Endothelial cell of umbilical vein (primary cell): ENCODE measurements around the gene COL9A1. TPM values are rescaled to one million over a fixed set of nuclear protein-coding genes. Genes with fewer than 3 reads are reported as not detected.

Experiments used
- BruUV-seq: library from RNA; stranded (reverse); fragments of 400-500 nt; replicated peaks from 2 replicates; lab custom pipeline; 2021; lab: Mats Ljungman, UMichigan
- CTCF ChIA-PET: fragments of 300-600, 350-600 bp; sonication (Branson Sonifier 250); formaldehyde crosslinking; loops from one replicate; lab custom pipeline; 2021; ENCODE audit warnings: antibody characterized with exemption, inconsistent platforms; lab: Charles Lee
- POLR2A ChIA-PET: fragments of 300-600, 350-600 bp; sonication (Branson Sonifier 250); formaldehyde crosslinking; loops from one replicate; lab custom pipeline; 2021; ENCODE audit warnings: antibody characterized with exemption, inconsistent platforms; lab: Charles Lee
- DNase-seq: peaks from one replicate; pipeline ENCODE4 v3.0.0-alpha.2; 2011; ENCODE audit warnings: low read depth, low spot score
- FAIRE-seq: peaks from 2 replicates; lab custom pipeline; 2011; peaks lifted over from hg19 to GRCh38; lab: Jason Lieb, UNC
- H2AFZ ChIP-seq: 2 replicates; pipeline ENCODE4 v1.6.0; 2012; ENCODE audit warnings: low read depth, low read length, control low read depth, inconsistent platforms
- H3K27ac ChIP-seq: 2 replicates; pipeline ENCODE4 v1.5.1; 2011; ENCODE audit warnings: low read depth, mild to moderate bottlenecking, control low read depth, low read length, moderate library complexity; ENCODE audit not compliant: insufficient read depth
- H3K27me3 ChIP-seq, 2 experiments: 2 replicates each; pipeline versions ENCODE4 v1.6.0 to v1.6.1; 2011; ENCODE audit warnings: low read length in 2 of 2, mixed read lengths in 1 of 2; ENCODE audit not compliant: control insufficient read depth in 2 of 2, insufficient read depth in 2 of 2
- H3K36me3 ChIP-seq, 2 experiments: 2 replicates in 1 of 2; 3 replicates in 1 of 2; pipeline ENCODE4 v1.5.1; 2011; ENCODE audit warnings: low read length in 2 of 2, mild to moderate bottlenecking in 1 of 2, moderate library complexity in 1 of 2; ENCODE audit not compliant: control insufficient read depth in 2 of 2, insufficient read depth in 2 of 2; ENCODE audit errors: extremely low read depth in 1 of 2
- H3K4me1 ChIP-seq: 3 replicates; pipeline ENCODE4 v1.5.1; 2011; ENCODE audit warnings: mild to moderate bottlenecking, low read length; ENCODE audit not compliant: control insufficient read depth, insufficient read depth; ENCODE audit errors: extremely low read depth
- H3K4me2 ChIP-seq: 2 replicates; pipeline ENCODE4 v1.6.1; 2011; ENCODE audit warnings: low read length, control low read depth, mixed read lengths; ENCODE audit not compliant: insufficient read depth
- H3K4me3 ChIP-seq, 3 experiments: fragments of 200-600 bp in 1 of 3; sonication (generic), shearing (Covaris generic) in 1 of 3; replicated peaks in 1 of 3; 2 replicates each; pipeline ENCODE4 v1.5.1; 2011 to 2016; ENCODE audit warnings: control low read depth in 3 of 3, low read length in 3 of 3, mild to moderate bottlenecking in 2 of 3, inconsistent platforms in 1 of 3, low read depth in 1 of 3, moderate library complexity in 1 of 3; ENCODE audit not compliant: insufficient read depth in 1 of 3
- H3K79me2 ChIP-seq: 2 replicates; pipeline ENCODE4 v1.6.0; 2012; ENCODE audit warnings: low read length, inconsistent platforms; ENCODE audit not compliant: control insufficient read depth, insufficient read depth
- H3K9ac ChIP-seq: replicated peaks from 2 replicates; pipeline ENCODE3; 2011; ENCODE audit warnings: low read length, control low read depth; ENCODE audit not compliant: insufficient read depth; ENCODE audit errors: extremely low read depth
- H3K9me1 ChIP-seq: replicated peaks from 3 replicates; pipeline ENCODE4 v1.6.0; 2011; ENCODE audit warnings: mild to moderate bottlenecking, low read length; ENCODE audit not compliant: control insufficient read depth, insufficient read depth; ENCODE audit errors: extremely low read depth
- H3K9me3 ChIP-seq: replicated peaks from 2 replicates; pipeline ENCODE4 v1.5.1; 2012; ENCODE audit warnings: low read length, inconsistent platforms; ENCODE audit not compliant: control insufficient read depth, insufficient read depth
- H4K20me1 ChIP-seq: replicated peaks from 2 replicates; pipeline ENCODE3; 2011; ENCODE audit warnings: mild to moderate bottlenecking, low read length; ENCODE audit not compliant: control insufficient read depth, insufficient read depth; ENCODE audit errors: extremely low read depth
- CTCF ChIP-seq, 2 donors: IDR thresholded peaks; 1 replicate in 1 of 2; 2 replicates in 1 of 2; pipeline ENCODE4 v1.5.1; 2011; ENCODE audit warnings: low read length in 2 of 2, mild to moderate bottlenecking in 2 of 2, moderate library complexity in 2 of 2, control low read depth in 1 of 2, inconsistent platforms in 1 of 2, low read depth in 1 of 2; ENCODE audit not compliant: insufficient read depth in 1 of 2; ENCODE audit errors: extremely low read depth in 1 of 2
- EZH2 ChIP-seq: IDR thresholded peaks from 2 replicates; pipeline ENCODE4 v1.6.1; 2012; ENCODE audit warnings: borderline replicate concordance, low read depth, mild to moderate bottlenecking, moderate library complexity, low read length, inconsistent platforms; ENCODE audit not compliant: severe bottlenecking
- FOS ChIP-seq: IDR thresholded peaks from 2 replicates; pipeline ENCODE4 v1.6.1; 2011; ENCODE audit warnings: mild to moderate bottlenecking, low read length, moderate library complexity, borderline replicate concordance; ENCODE audit not compliant: insufficient read depth
- GATA2 ChIP-seq: IDR thresholded peaks from 2 replicates; pipeline ENCODE4 v1.7.0; 2011; ENCODE audit warnings: low read depth, mild to moderate bottlenecking, moderate library complexity, mixed read lengths, low read length; ENCODE audit not compliant: insufficient read length, insufficient read depth
- JUN ChIP-seq: IDR thresholded peaks from 2 replicates; pipeline ENCODE4 v1.6.1; 2011; ENCODE audit warnings: borderline replicate concordance, low read depth; ENCODE audit not compliant: insufficient read length, insufficient read depth
- MYC ChIP-seq: IDR thresholded peaks from one replicate; pipeline ENCODE4 v1.6.1; 2011; ENCODE audit warnings: mild to moderate bottlenecking, low read depth, low read length
- POLR2A ChIP-seq: IDR thresholded peaks from 2 replicates; pipeline ENCODE4 v1.6.1; 2012; ENCODE audit warnings: low read depth, mild to moderate bottlenecking, control low read depth, low read length
- POLR2AphosphoS5 ChIP-seq: IDR thresholded peaks from 2 replicates; pipeline ENCODE4 v1.6.1; 2012; ENCODE audit warnings: low read depth, mild to moderate bottlenecking, control low read depth, low read length, moderate library complexity; ENCODE audit not compliant: insufficient read depth
- dilution Hi-C: fragments of 300-500 bp; cut with MboI; formaldehyde crosslinking; loops from one replicate; pipeline ENCODE4 v1.15.0; 2019; ENCODE audit warnings: low sequenced_read_pairs; ENCODE audit not compliant: extremely low pct_ligation_motif_present
- intact Hi-C: fragments of 100-400 bp; cut with micrococcal nuclease; formaldehyde crosslinking; loops from one replicate; pipeline ENCODE4 v1.10.0; 2022
- polyA plus RNA-seq, 4 experiments: library from polyadenylated mRNA; depleted of rRNA in 3 of 4; stranded (reverse) in 3 of 4; unstranded in 1 of 4; fragments of >200 nt; gene quantifications; 2 replicates each; pipeline versions ENCODE4 v1.2.1 to v1.2.3, GENCODE V29; 2011 to 2012; ENCODE audit warnings: missing spikeins in 1 of 4
- total RNA-seq: library from RNA; stranded (reverse); gene quantifications from 2 replicates; pipeline ENCODE4 v1.2.3, GENCODE V29; 2021
- TF ChIP-seq, protein P1 (sequence below): IDR thresholded peaks from 2 replicates; pipeline ENCODE4 v1.6.1; 2011; ENCODE audit not compliant: insufficient read depth, insufficient read length

COL9A1 gene
- total and polyA plus RNA-seq, 2 donors (not counting 3 experiments of a cell fraction or from before 2014, with no cell fraction given), result not detected

DNA sequence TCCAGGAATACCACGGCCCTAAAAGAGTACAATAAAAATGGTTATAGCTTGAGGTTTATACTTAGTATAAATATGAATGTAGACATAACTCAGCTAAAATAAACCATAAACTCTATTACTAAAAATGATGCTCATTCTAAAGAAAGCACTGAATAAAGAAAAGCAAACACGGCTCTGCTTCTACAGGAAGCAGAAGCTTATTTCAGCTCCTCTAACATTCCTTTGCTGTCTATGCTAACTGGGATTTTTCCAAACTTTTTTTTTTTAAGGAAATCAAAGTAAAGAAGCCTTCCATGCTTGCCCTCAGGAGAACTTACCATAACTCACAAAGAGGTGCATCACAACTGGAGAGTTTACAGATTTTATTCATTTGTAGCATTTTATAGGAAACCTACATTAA is 30.8 kb downstream of the COL9A1 start:
- CTCF ChIA-PET, result no interaction called here
- H3K27ac ChIP-seq, result no peak overlapping the region

More for the DNA sequence above, 30.8 kb downstream of the COL9A1 start:
- TF ChIP-seq EZH2 (no peak), JUN (no peak), CTCF (IDR thresholded peaks at IDR 0.05; ENCODE audit: extremely low read depth in 1 of 2, insufficient read depth in 1 of 2, low read depth in 1 of 2, low read length in 2 of 2) (no peak), FOS (no peak), MYC (no peak), GATA2 (no peak), POLR2A (no peak), POLR2AphosphoS5 (no peak)
- TF ChIP-seq, protein P1, sequence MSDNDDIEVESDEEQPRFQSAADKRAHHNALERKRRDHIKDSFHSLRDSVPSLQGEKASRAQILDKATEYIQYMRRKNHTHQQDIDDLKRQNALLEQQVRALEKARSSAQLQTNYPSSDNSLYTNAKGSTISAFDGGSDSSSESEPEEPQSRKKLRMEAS, result no peak
- no peak overlapping the region for H3K9ac ChIP-seq
- no peak for DNase-seq
- intact Hi-C loops, result no loop called here
- no peaks in the 10 kb centered on the region for H3K79me2 ChIP-seq
- no TSS peak for BruUV-seq
- no peaks in the 10 kb centered on the region for H3K36me3 ChIP-seq
- no peak overlapping the region for H3K4me3 ChIP-seq
- H3K27me3 ChIP-seq, result no peaks in the 10 kb centered on the region
- dilution Hi-C loops, result no loop called here
- no peak overlapping the region for H3K4me2 ChIP-seq
- H3K9me1 ChIP-seq, result no peaks in the 10 kb centered on the region
- no peaks in the 10 kb centered on the region for H4K20me1 ChIP-seq
- H3K4me1 ChIP-seq, result no peaks in the 10 kb centered on the region
- POLR2A ChIA-PET, result no interaction called here
- no peaks in the 10 kb centered on the region for H3K9me3 ChIP-seq
- FAIRE-seq, result no peak
- H2AFZ ChIP-seq, result no peak overlapping the region
